NK-92 (cell line): ENCODE data around the gene ZMIZ1.

ENCODE experiments used
- DNase-seq: peaks from one replicate; lab custom pipeline; 2025; ENCODE audit not compliant: unreplicated experiment; lab: John Stamatoyannopoulos, UW

The ZMIZ1 gene

GRCh38 chr10:79315602-79315920 lies 246.8 kb downstream of the ZMIZ1 start:
- no peak for DNase-seq

GRCh38 chr10:79316671-79317431 lies 248.1 kb downstream of the ZMIZ1 start:
- no peak for DNase-seq

- no peak for DNase-seq
These were observed 249.6 kb downstream of the ZMIZ1 start for GRCh38 chr10:79318369-79318768.

GRCh38 chr10:79319115-79319771 lies 250.5 kb downstream of the ZMIZ1 start:
- no peak for DNase-seq

- no peak for DNase-seq
These were observed 251.6 kb downstream of the ZMIZ1 start for GRCh38 chr10:79320316-79320715.

- no peak for DNase-seq
These were observed 252.2 kb downstream of the ZMIZ1 start for GRCh38 chr10:79320820-79321493.

- no peak for DNase-seq
These were observed 252.7 kb downstream of the ZMIZ1 start for GRCh38 chr10:79321494-79321882.

GRCh38 chr10:79321951-79322350 lies 253.2 kb downstream of the ZMIZ1 start:
- no peak for DNase-seq

- no peak for DNase-seq
These were observed 254.1 kb downstream of the ZMIZ1 start for GRCh38 chr10:79322616-79323543.

- no peak for DNase-seq
These were observed 254.8 kb downstream of the ZMIZ1 start for GRCh38 chr10:79323602-79324001.

- no peak for DNase-seq
These were observed 255.4 kb downstream of the ZMIZ1 start for GRCh38 chr10:79324032-79324695.

- no peak for DNase-seq
These were observed 257.8 kb downstream of the ZMIZ1 start for GRCh38 chr10:79326361-79327089.

GRCh38 chr10:79327090-79327457 lies 258.3 kb downstream of the ZMIZ1 start:
- no peak for DNase-seq

- no peak for DNase-seq
These were observed 259.5 kb downstream of the ZMIZ1 start for GRCh38 chr10:79328147-79328701.

- DNase-seq = no peak
These were observed 260.2 kb downstream of the ZMIZ1 start for GRCh38 chr10:79328737-79329504.

- DNase-seq = no peak
These were observed 260.8 kb downstream of the ZMIZ1 start for GRCh38 chr10:79329529-79329928.

- DNase-seq = no peak
These were observed 262.5 kb downstream of the ZMIZ1 start for GRCh38 chr10:79331226-79331625.

GRCh38 chr10:79331709-79332108 lies 262.9 kb downstream of the ZMIZ1 start:
- no peak for DNase-seq
